ENCODE data around the gene EXD3. TPM values are rescaled to one million over a fixed set of nuclear protein-coding genes. Genes with fewer than 3 reads are reported as not detected.
"Not testable (repeated sequence)": the region's sequence is repeated elsewhere in the genome, so short reads cannot be mapped to it uniquely, and the experiment has no call there.

The EXD3 gene
- total and polyA plus RNA-seq, 5 donors from 2014 or later = 4.7 to 27.3 (median 5.8) TPM

DNA sequence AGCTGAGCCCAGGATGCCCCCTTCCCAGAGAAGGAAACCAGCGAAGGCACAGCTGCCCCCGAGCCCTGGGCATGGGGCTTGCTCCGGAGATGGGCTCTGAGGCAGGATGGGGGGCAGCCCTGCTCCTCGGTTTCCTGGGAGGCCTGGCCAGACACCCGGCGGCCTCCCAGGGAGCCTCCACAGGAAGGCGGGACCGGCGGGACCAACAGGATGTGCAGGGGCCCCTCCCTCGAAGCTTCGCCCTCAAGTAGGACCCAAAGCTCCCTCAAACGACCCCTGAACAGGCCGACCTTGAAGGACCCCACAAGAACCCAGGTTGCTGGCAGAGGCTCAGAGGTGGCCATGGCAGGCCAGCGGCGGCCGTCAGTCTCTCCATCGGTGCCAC lies 11.7 kb downstream of the EXD3 start:
- H3K4me3 ChIP-seq (ENCODE audit: low read depth, low read length) = no peak overlapping the region
- peaks cover 0 to 16% (median 4%) of the 10 kb centered on the region in 4 donors for H3K4me1 Mint-ChIP-seq
- H3K36me3 Mint-ChIP-seq = no peaks in the 10 kb centered on the region
- no peaks in the 10 kb centered on the region for H3K36me3 ChIP-seq (ENCODE audit: control insufficient read depth, insufficient read depth, low read length)
- no peak overlapping the region for H3K27ac ChIP-seq (ENCODE audit: insufficient read depth, low read length, poor library complexity, severe bottlenecking)
- H3K27me3 Mint-ChIP-seq = no peaks in the 10 kb centered on the region
- H3K27me3 ChIP-seq (ENCODE audit: control insufficient read depth, insufficient read depth, low read length) = no peaks in the 10 kb centered on the region
- H3K4me3 Mint-ChIP-seq = no peak overlapping the region
- no peaks in the 10 kb centered on the region for H3K9me3 Mint-ChIP-seq
- ATAC-seq (ENCODE audit: low read depth in 2 of 2) (no peak), DNase-seq (peak in 1 of 3 donors; percentile 27)
- H3K4me1 ChIP-seq (ENCODE audit: control insufficient read depth, insufficient read depth, low read length, poor library complexity, severe bottlenecking) = peaks cover 29% of the 10 kb centered on the region
- H3K27ac Mint-ChIP-seq = no peak overlapping the region
- H3K9me3 ChIP-seq (ENCODE audit: control insufficient read depth in 2 of 2, low read length in 2 of 2) = no peaks in the 10 kb centered on the region

DNA sequence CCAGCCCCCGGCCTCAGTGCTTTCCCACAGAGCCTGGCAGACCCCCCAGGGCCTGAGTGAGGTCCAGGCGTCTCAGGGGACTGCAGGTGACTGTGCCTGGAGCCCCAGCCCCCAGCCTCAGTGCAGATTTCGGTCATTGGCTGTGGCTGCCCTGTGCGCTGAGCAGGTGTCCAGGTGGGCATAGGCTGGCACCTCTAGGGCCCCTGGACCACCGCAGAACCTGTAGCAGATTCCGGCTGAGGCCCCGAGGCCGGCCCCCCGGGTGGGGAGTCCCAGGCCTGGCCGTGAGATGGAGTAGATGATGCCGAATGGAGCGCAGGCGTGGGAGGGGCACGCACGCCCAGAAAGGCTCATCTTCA lies 12.1 kb downstream of the EXD3 start:
- Mint-ChIP-seq H3K36me3 (no peaks in the 10 kb centered on the region), H3K9me3 (no peaks in the 10 kb centered on the region), H3K27ac (peak overlapping the region in 1 of 3 donors; percentile 26), H3K4me3 (no peak overlapping the region), H3K4me1 (peaks cover 0 to 18% (median 5%) of the 10 kb centered on the region in 4 donors), H3K27me3 (peaks cover 4% of the 10 kb centered on the region)
- H3K27ac ChIP-seq (ENCODE audit: insufficient read depth, low read length, poor library complexity, severe bottlenecking) = no peak overlapping the region
- ATAC-seq (ENCODE audit: low read depth in 2 of 2) (no peak), DNase-seq (no peak)
- no peak overlapping the region for H3K4me3 ChIP-seq (ENCODE audit: low read depth, low read length)
- H3K4me1 ChIP-seq (ENCODE audit: control insufficient read depth, insufficient read depth, low read length, poor library complexity, severe bottlenecking) = peaks cover 30% of the 10 kb centered on the region
- H3K36me3 ChIP-seq (ENCODE audit: control insufficient read depth, insufficient read depth, low read length) = no peaks in the 10 kb centered on the region
- no peaks in the 10 kb centered on the region for H3K27me3 ChIP-seq (ENCODE audit: control insufficient read depth, insufficient read depth, low read length)
- no peaks in the 10 kb centered on the region for H3K9me3 ChIP-seq (ENCODE audit: control insufficient read depth in 2 of 2, low read length in 2 of 2)

DNA sequence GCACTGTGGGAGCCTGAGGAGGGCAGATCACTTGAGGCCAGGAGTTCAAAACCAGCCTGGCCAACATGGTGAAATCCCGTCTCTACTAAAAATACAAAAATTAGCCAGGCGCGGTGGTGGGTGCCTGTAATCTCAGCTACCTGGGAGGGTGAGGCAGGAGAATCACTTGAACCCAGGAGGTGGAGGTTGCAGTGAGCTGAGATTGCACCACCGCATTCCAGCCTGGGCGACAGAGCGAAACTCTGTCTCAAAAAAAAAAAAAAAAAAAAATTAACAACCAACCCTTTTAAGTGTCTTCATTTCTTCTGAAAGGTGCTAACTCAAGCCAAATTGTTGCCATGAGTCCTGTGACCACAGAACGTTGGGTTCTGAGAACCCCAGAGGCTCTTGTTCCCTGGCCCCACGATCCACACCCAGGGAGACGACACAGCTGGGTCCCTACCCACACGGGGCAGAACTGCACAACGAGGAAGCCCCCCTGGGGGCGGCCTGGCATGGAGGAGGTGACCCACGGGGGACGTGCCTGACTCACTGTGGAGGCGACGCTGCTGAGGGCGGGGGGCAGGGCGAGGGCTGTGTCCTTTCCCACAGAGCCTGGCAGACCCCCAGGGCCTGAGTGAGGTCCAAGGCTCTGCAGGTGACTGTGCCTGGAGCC lies 12.6 kb downstream of the EXD3 start:
- peaks cover 0 to 22% (median 6%) of the 10 kb centered on the region in 4 donors for H3K4me1 Mint-ChIP-seq
- not testable (repeated sequence) for H3K36me3 Mint-ChIP-seq; H3K27ac ChIP-seq (ENCODE audit: insufficient read depth, low read length, poor library complexity, severe bottlenecking); H3K4me3 ChIP-seq (ENCODE audit: low read depth, low read length); H3K4me3 Mint-ChIP-seq; H3K27me3 Mint-ChIP-seq; DNase-seq; H3K27me3 ChIP-seq (ENCODE audit: control insufficient read depth, insufficient read depth, low read length); H3K9me3 Mint-ChIP-seq; H3K9me3 ChIP-seq (ENCODE audit: control insufficient read depth in 2 of 2, low read length in 2 of 2); H3K36me3 ChIP-seq (ENCODE audit: control insufficient read depth, insufficient read depth, low read length); ATAC-seq (ENCODE audit: low read depth in 2 of 2)
- peak overlapping the region in 1 of 3 donors; percentile 26 for H3K27ac Mint-ChIP-seq
- H3K4me1 ChIP-seq (ENCODE audit: control insufficient read depth, insufficient read depth, low read length, poor library complexity, severe bottlenecking) = peaks cover 30% of the 10 kb centered on the region

DNA sequence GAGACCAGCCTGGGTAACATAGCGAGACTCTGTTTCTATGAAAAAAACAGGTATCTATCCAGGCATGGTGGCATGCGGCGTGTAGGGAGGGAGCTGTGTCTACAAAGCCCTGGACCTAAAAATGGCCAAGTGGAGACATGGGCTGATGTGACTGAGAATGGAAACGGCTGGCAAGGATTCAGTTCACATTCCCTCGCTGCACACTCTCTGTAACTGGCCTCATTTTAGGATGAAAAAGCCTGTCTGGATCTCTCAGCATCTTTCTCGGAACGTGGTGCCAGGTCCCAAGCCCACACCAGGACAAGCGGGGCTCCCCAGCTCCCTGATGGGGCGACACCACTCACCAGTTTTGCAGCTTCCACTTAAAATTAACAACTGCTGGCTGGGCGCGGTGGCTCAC lies 13.4 kb downstream of the EXD3 start:
- Histone ChIP-seq H3K4me3 (ENCODE audit: low read depth, low read length) (no peak overlapping the region), H3K9me3 (ENCODE audit: control insufficient read depth in 2 of 2, low read length in 2 of 2) (no peaks in the 10 kb centered on the region), H3K27ac (ENCODE audit: insufficient read depth, low read length, poor library complexity, severe bottlenecking) (no peak overlapping the region), H3K36me3 (ENCODE audit: control insufficient read depth, insufficient read depth, low read length) (no peaks in the 10 kb centered on the region), H3K4me1 (ENCODE audit: control insufficient read depth, insufficient read depth, low read length, poor library complexity, severe bottlenecking) (peaks cover 30% of the 10 kb centered on the region), H3K27me3 (ENCODE audit: control insufficient read depth, insufficient read depth, low read length) (no peaks in the 10 kb centered on the region)
- peaks cover 5% of the 10 kb centered on the region for H3K27me3 Mint-ChIP-seq
- peak overlapping the region in 3 of 4 donors; percentile 16 to 41 (median 29) for H3K4me3 Mint-ChIP-seq
- DNase-seq (no peak), ATAC-seq (ENCODE audit: low read depth in 2 of 2) (no peak)
- peaks cover 3% of the 10 kb centered on the region for H3K36me3 Mint-ChIP-seq
- H3K9me3 Mint-ChIP-seq = no peaks in the 10 kb centered on the region
- peaks cover 0 to 20% (median 5%) of the 10 kb centered on the region in 4 donors for H3K4me1 Mint-ChIP-seq
- H3K27ac Mint-ChIP-seq = no peak overlapping the region

DNA sequence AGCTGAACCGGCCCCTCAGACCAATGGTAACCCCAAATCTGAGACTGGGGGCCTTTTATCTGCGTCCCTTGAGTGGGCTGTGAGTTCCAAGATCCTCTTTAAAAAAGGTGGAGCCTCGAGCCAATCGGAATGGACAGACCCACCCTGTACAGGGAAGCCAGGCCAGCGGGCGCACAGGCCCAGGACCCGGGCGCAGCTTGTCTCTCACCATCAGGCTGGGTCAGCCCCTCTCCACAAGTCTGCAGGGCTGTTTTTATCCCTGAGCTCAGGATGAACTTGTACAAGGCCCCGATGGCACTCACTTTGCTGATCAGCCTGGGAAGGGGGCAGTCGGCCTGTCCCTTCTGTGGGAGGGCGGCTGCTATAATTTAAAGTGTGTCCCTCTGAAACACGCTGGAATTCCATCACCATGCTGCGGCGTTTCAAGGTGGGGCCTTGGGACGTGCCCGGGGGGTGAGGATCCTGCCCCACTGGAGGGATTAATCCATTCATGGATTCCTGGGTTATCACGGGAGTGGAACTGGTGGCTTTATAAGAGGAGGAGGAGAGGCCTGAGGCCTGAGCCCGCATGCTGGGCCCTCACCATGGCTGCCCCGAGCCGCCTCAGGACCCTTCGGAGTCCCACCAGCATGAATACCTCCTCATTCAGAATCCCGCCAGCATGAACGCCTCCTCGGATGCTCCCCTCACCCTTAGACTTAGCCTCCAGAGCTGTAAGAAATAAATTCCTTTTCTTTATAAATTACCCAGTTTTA lies 14.1 kb downstream of the EXD3 start:
- Mint-ChIP-seq H3K4me1 (peaks cover 0 to 17% (median 2%) of the 10 kb centered on the region in 4 donors), H3K36me3 (peaks cover 7% of the 10 kb centered on the region), H3K27ac (no peak overlapping the region), H3K27me3 (peaks cover 5% of the 10 kb centered on the region), H3K4me3 (peak overlapping the region in 2 of 4 donors; percentile 21 to 41), H3K9me3 (no peaks in the 10 kb centered on the region)
- Histone ChIP-seq H3K9me3 (ENCODE audit: control insufficient read depth in 2 of 2, low read length in 2 of 2) (no peaks in the 10 kb centered on the region), H3K4me1 (ENCODE audit: control insufficient read depth, insufficient read depth, low read length, poor library complexity, severe bottlenecking) (peaks cover 30% of the 10 kb centered on the region), H3K27ac (ENCODE audit: insufficient read depth, low read length, poor library complexity, severe bottlenecking) (no peak overlapping the region), H3K27me3 (ENCODE audit: control insufficient read depth, insufficient read depth, low read length) (no peaks in the 10 kb centered on the region), H3K36me3 (ENCODE audit: control insufficient read depth, insufficient read depth, low read length) (no peaks in the 10 kb centered on the region), H3K4me3 (ENCODE audit: low read depth, low read length) (no peak overlapping the region)
- ATAC-seq (ENCODE audit: low read depth in 2 of 2) (no peak), DNase-seq (no peak)

DNA sequence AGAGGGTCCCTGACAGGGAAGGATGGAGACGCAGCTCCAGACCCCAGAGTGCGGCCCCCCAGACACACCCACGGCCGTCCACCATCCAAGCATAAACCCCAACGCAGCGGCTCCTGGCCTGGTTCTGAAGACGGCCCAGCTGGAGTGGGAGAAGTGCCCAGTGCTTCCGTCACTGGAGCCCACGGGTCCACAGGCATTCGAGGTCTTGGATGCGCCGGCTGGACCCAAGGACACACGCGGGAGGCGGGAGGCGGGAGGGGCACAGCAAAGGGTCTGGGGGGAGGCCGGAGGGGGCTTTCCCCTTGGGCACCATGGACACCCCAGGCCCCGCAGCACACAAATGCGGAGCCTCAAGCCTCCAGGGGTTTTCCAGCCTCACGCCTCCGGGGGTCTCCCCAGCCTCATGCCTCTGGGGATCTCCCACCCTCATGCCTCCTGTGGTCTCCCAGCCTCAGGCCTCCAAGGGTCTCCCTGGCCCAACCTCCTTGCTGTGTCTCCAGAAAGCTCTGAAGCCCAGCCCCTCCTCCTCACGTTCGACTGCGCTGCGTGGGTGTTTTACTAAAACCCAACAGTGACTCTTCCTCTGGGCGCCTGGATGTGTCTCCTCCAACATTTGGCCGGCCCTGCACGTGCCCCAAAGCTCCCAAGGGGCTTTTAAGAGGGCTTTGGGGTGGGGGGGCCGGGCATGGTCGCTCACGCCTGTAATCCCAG lies 15.2 kb downstream of the EXD3 start:
- Mint-ChIP-seq H3K4me3 (no peak overlapping the region), H3K36me3 (peaks cover 7% of the 10 kb centered on the region), H3K27me3 (peaks cover 5% of the 10 kb centered on the region), H3K27ac (no peak overlapping the region), H3K4me1 (peaks cover 0 to 11% (median 2%) of the 10 kb centered on the region in 4 donors), H3K9me3 (no peaks in the 10 kb centered on the region)
- no peak overlapping the region for H3K4me3 ChIP-seq (ENCODE audit: low read depth, low read length)
- H3K9me3 ChIP-seq (ENCODE audit: control insufficient read depth in 2 of 2, low read length in 2 of 2) = no peaks in the 10 kb centered on the region
- no peak overlapping the region for H3K27ac ChIP-seq (ENCODE audit: insufficient read depth, low read length, poor library complexity, severe bottlenecking)
- ATAC-seq (ENCODE audit: low read depth in 2 of 2) (no peak), DNase-seq (no peak)
- H3K4me1 ChIP-seq (ENCODE audit: control insufficient read depth, insufficient read depth, low read length, poor library complexity, severe bottlenecking) = peaks cover 30% of the 10 kb centered on the region
- no peaks in the 10 kb centered on the region for H3K27me3 ChIP-seq (ENCODE audit: control insufficient read depth, insufficient read depth, low read length)
- H3K36me3 ChIP-seq (ENCODE audit: control insufficient read depth, insufficient read depth, low read length) = no peaks in the 10 kb centered on the region

DNA sequence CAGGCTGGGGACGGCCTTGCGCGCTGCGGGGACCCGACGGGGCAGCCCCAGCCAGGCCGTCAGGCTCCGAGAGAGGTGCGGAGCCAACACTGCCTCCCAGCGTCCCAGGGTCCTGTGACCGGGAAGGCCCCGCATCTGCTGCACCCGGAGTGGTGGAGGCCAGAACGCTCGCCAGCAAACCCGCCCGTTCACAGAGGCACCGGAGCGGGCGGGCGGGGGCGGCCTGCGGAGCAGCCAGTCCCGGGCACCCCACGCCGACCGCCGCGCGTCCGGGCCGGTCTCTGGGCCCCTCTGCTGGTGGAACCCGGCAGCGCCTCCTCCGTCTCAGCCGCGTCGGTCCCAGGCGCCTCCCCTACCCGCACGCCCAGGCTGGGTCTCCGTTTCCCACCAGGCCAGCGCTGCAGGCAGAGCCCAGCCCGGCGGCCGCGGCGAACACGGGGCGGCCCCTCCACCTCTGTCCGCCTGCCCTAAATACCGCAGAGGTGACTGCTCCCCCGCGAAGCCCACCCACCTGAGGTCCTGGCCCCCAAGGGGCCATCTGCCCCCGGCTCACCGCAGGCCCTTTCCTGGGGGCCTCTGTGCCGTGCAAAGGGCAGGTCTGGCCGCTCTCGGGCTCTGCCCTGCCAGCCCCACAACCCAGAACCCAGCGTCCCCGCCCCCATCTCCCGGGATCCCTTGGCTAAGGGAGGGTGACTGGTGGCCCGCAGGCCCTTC lies 15.9 kb downstream of the EXD3 start:
- ATAC-seq (ENCODE audit: low read depth in 2 of 2) = peak; percentile 90 to 91
- Histone ChIP-seq H3K27me3 (ENCODE audit: control insufficient read depth, insufficient read depth, low read length) (no peaks in the 10 kb centered on the region), H3K4me3 (ENCODE audit: low read depth, low read length) (no peak overlapping the region), H3K27ac (ENCODE audit: insufficient read depth, low read length, poor library complexity, severe bottlenecking) (no peak overlapping the region), H3K36me3 (ENCODE audit: control insufficient read depth, insufficient read depth, low read length) (no peaks in the 10 kb centered on the region), H3K9me3 (ENCODE audit: control insufficient read depth in 2 of 2, low read length in 2 of 2) (no peaks in the 10 kb centered on the region), H3K4me1 (ENCODE audit: control insufficient read depth, insufficient read depth, low read length, poor library complexity, severe bottlenecking) (peaks cover 29% of the 10 kb centered on the region)
- H3K4me3 Mint-ChIP-seq = no peak overlapping the region
- H3K27ac Mint-ChIP-seq = no peak overlapping the region
- peaks cover 0 to 10% (median 2%) of the 10 kb centered on the region in 4 donors for H3K4me1 Mint-ChIP-seq
- H3K9me3 Mint-ChIP-seq = no peaks in the 10 kb centered on the region
- peaks cover 14% of the 10 kb centered on the region for H3K36me3 Mint-ChIP-seq
- H3K27me3 Mint-ChIP-seq = peaks cover 5% of the 10 kb centered on the region
- peak; percentile 51 to 74 (median 67) for DNase-seq

Data from CD4-positive, CD25-positive, alpha-beta regulatory T cell (primary cell).